ENCODE measurements around the gene LPIN2.

LPIN2 gene

DNA sequence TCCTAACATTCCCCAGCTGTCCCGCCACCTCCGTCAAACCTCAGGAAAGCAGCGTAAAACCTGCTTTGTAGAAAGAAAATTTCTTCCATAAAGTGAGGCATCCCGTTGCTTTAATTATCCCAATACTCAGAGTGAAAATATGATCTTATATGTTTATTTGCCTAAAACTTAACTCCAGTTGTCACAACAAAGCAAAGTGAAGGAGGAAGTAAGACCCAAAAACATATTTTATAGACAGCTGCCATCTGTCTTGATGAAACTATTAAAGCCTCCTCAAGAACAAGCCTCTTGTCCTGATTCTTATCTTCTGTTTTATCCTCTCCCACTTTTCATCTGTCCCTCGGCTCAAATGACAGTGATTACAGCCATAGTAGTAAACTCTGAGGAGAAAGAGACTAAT, 28.9 kb upstream of the LPIN2 start:
- no peak for DNase-seq (ENCODE audit: low read depth)
- H3K4me3 ChIP-seq (ENCODE audit: low read depth, low read length), result no peak overlapping the region
- TF ChIP-seq, protein P1, sequence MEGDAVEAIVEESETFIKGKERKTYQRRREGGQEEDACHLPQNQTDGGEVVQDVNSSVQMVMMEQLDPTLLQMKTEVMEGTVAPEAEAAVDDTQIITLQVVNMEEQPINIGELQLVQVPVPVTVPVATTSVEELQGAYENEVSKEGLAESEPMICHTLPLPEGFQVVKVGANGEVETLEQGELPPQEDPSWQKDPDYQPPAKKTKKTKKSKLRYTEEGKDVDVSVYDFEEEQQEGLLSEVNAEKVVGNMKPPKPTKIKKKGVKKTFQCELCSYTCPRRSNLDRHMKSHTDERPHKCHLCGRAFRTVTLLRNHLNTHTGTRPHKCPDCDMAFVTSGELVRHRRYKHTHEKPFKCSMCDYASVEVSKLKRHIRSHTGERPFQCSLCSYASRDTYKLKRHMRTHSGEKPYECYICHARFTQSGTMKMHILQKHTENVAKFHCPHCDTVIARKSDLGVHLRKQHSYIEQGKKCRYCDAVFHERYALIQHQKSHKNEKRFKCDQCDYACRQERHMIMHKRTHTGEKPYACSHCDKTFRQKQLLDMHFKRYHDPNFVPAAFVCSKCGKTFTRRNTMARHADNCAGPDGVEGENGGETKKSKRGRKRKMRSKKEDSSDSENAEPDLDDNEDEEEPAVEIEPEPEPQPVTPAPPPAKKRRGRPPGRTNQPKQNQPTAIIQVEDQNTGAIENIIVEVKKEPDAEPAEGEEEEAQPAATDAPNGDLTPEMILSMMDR (IDR thresholded peaks at IDR 0.05; ENCODE audit: low read depth, low read length, missing control alignments), result no peak

DNA sequence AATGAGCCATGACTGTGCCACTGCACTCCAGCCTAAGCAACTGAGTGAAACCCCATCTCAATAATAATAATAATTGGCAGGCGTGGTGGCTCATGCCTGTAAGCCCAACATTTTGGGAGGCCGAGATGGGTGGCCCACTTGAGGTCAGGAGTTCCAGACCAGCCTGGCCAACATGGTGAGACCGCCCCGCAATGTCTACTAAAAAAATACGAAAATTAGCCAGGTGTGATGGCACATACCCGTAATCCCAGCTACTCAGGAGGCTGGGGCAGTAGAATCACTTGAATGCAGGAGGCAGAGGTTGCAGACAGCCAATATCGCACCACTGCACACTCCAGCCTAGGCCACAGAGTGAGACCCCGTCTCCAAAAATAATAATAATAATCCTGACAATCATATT, 27.9 kb upstream of the LPIN2 start:
- no peak for DNase-seq (ENCODE audit: low read depth)
- TF ChIP-seq, protein P1 (IDR thresholded peaks at IDR 0.05; ENCODE audit: low read depth, low read length, missing control alignments), result no peak
- no peak overlapping the region for H3K4me3 ChIP-seq (ENCODE audit: low read depth, low read length)

DNA sequence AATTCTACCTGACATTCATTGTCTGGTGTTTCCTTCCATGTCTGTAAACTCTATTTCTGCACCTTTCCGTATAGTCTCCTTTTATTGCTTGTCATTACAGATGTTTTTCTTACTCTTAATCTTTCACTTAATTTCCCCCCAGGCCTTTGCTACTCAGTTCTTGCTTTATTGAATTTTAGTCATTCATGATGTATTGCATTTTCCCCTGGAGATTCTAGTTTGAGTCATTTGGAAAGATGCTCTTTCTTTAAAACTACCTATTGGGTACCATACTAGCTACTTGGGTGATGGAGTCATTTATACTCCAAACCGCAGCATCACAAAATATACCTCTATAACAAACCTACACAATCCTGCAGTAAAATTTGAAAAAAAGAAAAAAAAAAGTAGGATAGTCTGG, 27.2 kb upstream of the LPIN2 start:
- no peak for DNase-seq (ENCODE audit: low read depth)

DNA sequence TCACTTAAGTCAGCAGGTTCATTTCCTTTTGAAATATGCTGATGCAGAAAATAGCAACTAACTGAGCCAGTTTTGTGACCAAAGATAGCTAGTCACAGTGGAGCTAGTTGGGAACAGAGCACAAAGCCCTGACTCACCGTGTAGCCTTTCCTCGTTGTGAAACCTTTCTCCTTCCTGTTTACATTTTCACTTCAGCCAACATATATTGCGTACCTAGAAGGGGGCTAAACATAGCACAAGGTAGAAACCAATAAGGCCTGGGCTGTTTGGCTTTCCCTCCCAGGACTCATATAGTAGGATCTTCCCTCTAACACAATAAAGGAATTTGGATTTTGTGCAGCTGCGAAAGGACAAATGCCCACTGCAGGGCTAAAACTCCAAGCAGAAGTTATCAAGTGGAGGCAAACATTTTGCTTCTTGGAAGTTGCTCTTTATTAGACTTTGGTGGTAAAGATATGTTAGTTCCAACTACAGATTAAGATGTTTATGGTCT, 24.5 kb upstream of the LPIN2 start:
- DNase-seq (ENCODE audit: low read depth), result peak; percentile 69

More for the DNA sequence above, 27.2 kb upstream of the LPIN2 start:
- no peak overlapping the region for H3K4me3 ChIP-seq (ENCODE audit: low read depth, low read length)
- TF ChIP-seq, protein P1 (IDR thresholded peaks at IDR 0.05; ENCODE audit: low read depth, low read length, missing control alignments), result no peak

DNA sequence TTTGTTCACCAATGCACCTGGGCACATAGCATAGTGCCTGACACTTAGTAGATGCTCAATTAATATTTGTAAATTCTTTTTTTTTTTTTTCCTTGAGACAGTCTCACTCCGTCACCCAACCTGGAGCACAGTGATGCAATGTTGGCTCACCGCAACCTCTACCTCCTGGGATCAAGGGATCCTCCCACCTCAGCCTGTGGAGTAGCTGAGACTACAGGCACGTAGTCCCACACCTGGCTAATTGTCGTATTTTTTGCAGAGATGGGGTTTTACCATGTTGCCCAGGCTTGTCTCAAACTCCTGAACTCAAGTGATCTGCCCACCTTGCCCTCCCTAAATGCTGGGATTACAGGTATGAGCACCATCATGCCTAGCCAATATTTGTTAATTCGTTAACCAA, 23.2 kb upstream of the LPIN2 start:
- TF ChIP-seq, protein P1 (IDR thresholded peaks at IDR 0.05; ENCODE audit: low read depth, low read length, missing control alignments), result no peak
- no peak overlapping the region for H3K4me3 ChIP-seq (ENCODE audit: low read depth, low read length)
- DNase-seq (ENCODE audit: low read depth), result no peak

More for the DNA sequence above, 24.5 kb upstream of the LPIN2 start:
- no peak overlapping the region for H3K4me3 ChIP-seq (ENCODE audit: low read depth, low read length)
- TF ChIP-seq, protein P1 (IDR thresholded peaks at IDR 0.05; ENCODE audit: low read depth, low read length, missing control alignments), result no peak

DNA sequence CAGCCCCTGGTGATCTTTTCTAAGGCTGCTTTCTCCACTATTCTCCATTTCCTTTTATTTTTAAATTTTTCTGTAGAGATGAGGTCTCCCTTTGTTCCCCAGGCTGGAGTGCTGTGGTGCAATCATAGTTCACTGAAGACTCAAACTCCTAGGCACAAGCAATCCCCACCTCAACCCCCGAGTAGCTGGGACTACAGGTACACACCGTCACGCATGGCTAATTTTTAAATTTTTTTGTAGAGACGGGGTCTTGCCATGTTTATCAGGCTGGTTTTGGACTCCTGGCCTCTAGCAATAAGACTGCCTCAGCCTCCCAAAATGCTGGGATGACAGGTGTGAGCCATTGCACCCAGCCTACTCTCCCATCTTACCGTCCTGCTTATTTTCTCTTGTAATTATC, 22.7 kb upstream of the LPIN2 start:
- no peak for DNase-seq (ENCODE audit: low read depth)
- TF ChIP-seq, protein P1 (IDR thresholded peaks at IDR 0.05; ENCODE audit: low read depth, low read length, missing control alignments), result no peak

DNA sequence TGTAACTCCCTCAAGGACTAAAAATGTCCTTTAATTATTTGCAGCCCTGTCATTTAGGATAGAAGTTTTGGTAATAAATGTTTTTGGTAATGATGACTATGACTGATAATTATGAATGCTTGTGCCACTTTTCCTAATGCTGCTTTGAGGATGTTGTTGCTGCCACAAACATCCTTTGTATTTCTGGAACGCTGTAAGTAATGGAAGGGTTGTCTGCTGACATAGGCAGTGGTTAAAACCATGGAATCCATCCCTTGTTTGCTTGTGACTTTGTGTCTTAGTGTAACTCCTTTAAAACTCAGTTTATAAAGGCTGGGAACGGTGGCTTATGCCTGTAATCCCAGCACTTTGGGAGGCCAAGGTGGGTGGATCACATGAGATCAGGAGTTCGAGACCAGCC, 19.8 kb upstream of the LPIN2 start:
- TF ChIP-seq, protein P1 (IDR thresholded peaks at IDR 0.05; ENCODE audit: low read depth, low read length, missing control alignments), result no peak
- no peak overlapping the region for H3K4me3 ChIP-seq (ENCODE audit: low read depth, low read length)
- DNase-seq (ENCODE audit: low read depth), result no peak

More for the DNA sequence above, 22.7 kb upstream of the LPIN2 start:
- H3K4me3 ChIP-seq (ENCODE audit: low read depth, low read length), result no peak overlapping the region

Measured in GM12864 (cell line).